Body of pancreas (tissue), 4 donors: Measurements from ENCODE around the gene PSEN1. TPM values are rescaled to one million over a fixed set of nuclear protein-coding genes. Genes with fewer than 3 reads are reported as not detected.
A peak's percentile ranks its signal among the peaks of the same experiment; 100 is the strongest.

Experiments
- ATAC-seq: fragments of 150-250 bp; one replicate; pipeline ENCODE4 v1.9.1; 2016
- DNase-seq, 4 donors: peaks; one replicate each; pipeline ENCODE4 v3.0.0-alpha.2; 2019
- H3K27ac ChIP-seq, 4 donors: fragments of 200-600 bp; sonication (generic); 1 replicate in 3 of 4; 2 replicates in 1 of 4; pipeline versions ENCODE4 v1.5.1 to v1.6.1; 2016 to 2019; ENCODE audit warnings: mild to moderate bottlenecking in 1 of 4, mixed read lengths in 1 of 4, moderate library complexity in 1 of 4
- H3K27me3 ChIP-seq, 2 donors: fragments of 200-600 bp; sonication (generic); one replicate each; pipeline ENCODE4 v1.6.0; 2016; ENCODE audit warnings: mild to moderate bottlenecking in 1 of 2
- H3K36me3 ChIP-seq, 2 donors: fragments of 200-600 bp; sonication (generic); replicated peaks in 1 of 2; 2 replicates each; pipeline ENCODE4 v1.5.1; 2016; ENCODE audit warnings: low read depth in 2 of 2; ENCODE audit not compliant: insufficient read depth in 1 of 2
- H3K4me1 ChIP-seq: fragments of 200-600 bp; sonication (generic); one replicate; pipeline ENCODE4 v1.6.0; 2016
- H3K4me3 ChIP-seq, 2 donors: fragments of 200-600 bp; sonication (generic); 1 replicate in 1 of 2; 2 replicates in 1 of 2; pipeline ENCODE4 v1.5.1; 2016 to 2019
- H3K9me3 ChIP-seq, 3 donors: fragments of 200-600 bp; sonication (generic); 1 replicate in 2 of 3; 2 replicates in 1 of 3; pipeline ENCODE4 v1.5.1; 2016
- POLR2A ChIP-seq, 3 donors: fragments of 450-650 bp; IDR thresholded peaks; one replicate each; pipeline ENCODE4 v1.6.1; 2016; ENCODE audit warnings: antibody characterized with exemption in 3 of 3, mild to moderate bottlenecking in 2 of 3
- WGBS, 2 donors: methylation state at CpG; one replicate each; pipeline ENCODE4 v1.1.5; 2017; 5-methylcytosine and 5-hydroxymethylcytosine counted together
- intact Hi-C: fragments of 100-400 bp; cut with DNase I; formaldehyde crosslinking; loops from one replicate; pipeline ENCODE4 v1.15.1; 2023
- small RNA-seq: library from RNA; depleted of rRNA; stranded (forward); fragments of <200 nt; gene quantifications from one replicate; pipeline ENCODE3, GENCODE V24; 2016
- total RNA-seq, 2 donors: library from RNA; depleted of rRNA; stranded (reverse); fragments of >200 nt; gene quantifications; one replicate each; pipeline ENCODE4 v1.1.0, GENCODE V29; 2016
- TF ChIP-seq, protein P1 (sequence below), 7 experiments: fragments of 450-650 bp in 4 of 7; fragments of 200-600 bp in 3 of 7; sonication (generic) in 3 of 7; IDR thresholded peaks; one replicate each; pipeline ENCODE4 v1.5.1; 2016 to 2019; ENCODE audit warnings: antibody characterized with exemption in 7 of 7

Gene PSEN1
- total RNA-seq, 2 donors from 2014 or later: 14.2 to 21.8 TPM

DNA sequence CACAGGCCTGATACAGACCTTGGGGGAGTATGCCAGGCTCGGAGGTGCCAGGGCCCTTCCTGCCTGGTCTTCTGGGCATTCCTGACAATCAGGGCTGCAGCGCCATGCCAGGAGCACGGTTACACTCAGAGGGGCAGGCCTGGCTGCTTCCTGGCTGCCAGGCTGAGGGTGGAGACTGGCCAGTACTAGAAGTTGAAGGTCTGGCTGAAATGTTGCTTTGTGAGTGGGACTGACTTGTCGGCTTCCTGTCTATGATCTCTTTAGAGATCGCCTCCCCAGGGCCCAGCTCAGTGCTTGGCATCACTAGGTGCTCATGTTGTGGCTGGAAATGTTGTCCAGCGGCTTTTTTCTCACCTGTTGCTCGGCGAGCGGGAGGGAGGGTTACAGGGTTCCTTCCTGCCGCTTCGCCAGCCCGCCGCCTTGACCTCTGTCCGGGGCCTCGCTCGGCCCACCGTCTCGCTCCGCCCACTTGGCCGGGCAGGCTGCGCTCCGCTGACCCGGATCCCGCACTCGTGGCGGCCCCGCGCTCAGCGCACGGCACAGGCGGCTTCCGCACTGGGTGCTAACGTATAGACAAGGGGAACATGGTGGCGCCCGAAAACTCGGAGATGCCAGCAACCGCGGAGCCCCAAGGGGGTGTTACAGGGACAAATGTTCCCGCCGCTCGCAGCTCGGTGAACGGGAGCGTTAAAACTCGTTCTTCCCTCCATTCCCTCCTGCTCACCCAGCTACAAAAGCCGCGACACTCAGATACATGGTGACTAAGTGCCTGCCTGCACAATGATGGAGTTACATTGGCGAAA, 133.6 kb downstream of the PSEN1 start:
- Histone ChIP-seq H3K27me3 (no peaks in the 10 kb centered on the region), H3K9me3 (no peaks in the 10 kb centered on the region), H3K27ac (peak overlapping the region in 2 of 4 donors; percentile 35 to 50), H3K36me3 (peaks cover 0 to 6% of the 10 kb centered on the region in 2 donors), H3K4me3 (peak overlapping the region in 1 of 2 donors; percentile 13), H3K4me1 (peaks cover 15% of the 10 kb centered on the region)
- DNase-seq (peak; percentile 40 to 61 (median 54)), ATAC-seq (peak; percentile 69)
- no peak for TF ChIP-seq POLR2A (IDR thresholded peaks at IDR 0.05)
- TF ChIP-seq, protein P1, sequence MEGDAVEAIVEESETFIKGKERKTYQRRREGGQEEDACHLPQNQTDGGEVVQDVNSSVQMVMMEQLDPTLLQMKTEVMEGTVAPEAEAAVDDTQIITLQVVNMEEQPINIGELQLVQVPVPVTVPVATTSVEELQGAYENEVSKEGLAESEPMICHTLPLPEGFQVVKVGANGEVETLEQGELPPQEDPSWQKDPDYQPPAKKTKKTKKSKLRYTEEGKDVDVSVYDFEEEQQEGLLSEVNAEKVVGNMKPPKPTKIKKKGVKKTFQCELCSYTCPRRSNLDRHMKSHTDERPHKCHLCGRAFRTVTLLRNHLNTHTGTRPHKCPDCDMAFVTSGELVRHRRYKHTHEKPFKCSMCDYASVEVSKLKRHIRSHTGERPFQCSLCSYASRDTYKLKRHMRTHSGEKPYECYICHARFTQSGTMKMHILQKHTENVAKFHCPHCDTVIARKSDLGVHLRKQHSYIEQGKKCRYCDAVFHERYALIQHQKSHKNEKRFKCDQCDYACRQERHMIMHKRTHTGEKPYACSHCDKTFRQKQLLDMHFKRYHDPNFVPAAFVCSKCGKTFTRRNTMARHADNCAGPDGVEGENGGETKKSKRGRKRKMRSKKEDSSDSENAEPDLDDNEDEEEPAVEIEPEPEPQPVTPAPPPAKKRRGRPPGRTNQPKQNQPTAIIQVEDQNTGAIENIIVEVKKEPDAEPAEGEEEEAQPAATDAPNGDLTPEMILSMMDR (IDR thresholded peaks at IDR 0.05): no peak
- intact Hi-C loops: no loop called here
- WGBS, 2 donors: 4 to 11% methylated on average over 16 to 48 of the region's 48 CpGs

DNA sequence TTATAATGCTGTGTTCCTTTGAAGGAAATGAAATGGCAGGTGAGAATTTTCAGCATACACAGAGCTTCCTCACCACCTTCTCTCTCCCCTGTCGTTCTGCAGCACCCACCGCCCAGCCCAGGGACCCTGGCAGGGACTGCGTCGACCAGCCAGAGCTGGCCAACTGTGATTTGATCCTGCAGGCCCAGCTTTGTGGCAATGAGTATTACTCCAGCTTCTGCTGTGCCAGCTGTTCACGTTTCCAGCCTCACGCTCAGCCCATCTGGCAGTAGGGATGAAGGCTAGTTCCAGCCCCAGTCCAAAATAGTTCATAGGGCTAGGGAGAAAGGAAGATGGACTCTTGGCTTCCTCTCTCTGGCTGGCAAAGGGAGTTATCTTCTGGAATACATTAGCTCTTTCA, 136.1 kb downstream of the PSEN1 start:
- Histone ChIP-seq H3K36me3 (peaks cover 0 to 19% of the 10 kb centered on the region in 2 donors), H3K4me3 (no peak overlapping the region), H3K4me1 (peaks cover 15% of the 10 kb centered on the region), H3K9me3 (no peaks in the 10 kb centered on the region), H3K27me3 (no peaks in the 10 kb centered on the region), H3K27ac (no peak overlapping the region)
- intact Hi-C loops: no loop called here
- DNase-seq (no peak), ATAC-seq (no peak)
- TF ChIP-seq, protein P1 (IDR thresholded peaks at IDR 0.05): no peak
- no peak for TF ChIP-seq POLR2A (IDR thresholded peaks at IDR 0.05)
- 74 to 89% methylated on average over 6 of the region's 6 CpGs for WGBS, 2 donors

Small RNA genes within 50 kb of the gene (small RNA-seq; reads per million reads assigned to genes)
- gene AC004858.1: not detected
- gene RNU6-419P: not detected

Other genes with a start within 250 kb of the PSEN1 start
- gene DPF3, start 242.4 kb upstream of the PSEN1 start, total RNA-seq: 1 to 10 TPM in 1 of 2 donors, under 1 TPM in 1; 0.78 to 4.0 TPM
- gene DCAF4, start 210.0 kb upstream of the PSEN1 start, total RNA-seq: 10 to 100 TPM; 10.4 to 39.2 TPM
- gene ZFYVE1, start 109.4 kb upstream of the PSEN1 start, total RNA-seq: 10 to 100 TPM in 1 of 2 donors, 1 to 10 TPM in 1; 6.5 to 16.8 TPM
- 10 to 100 TPM; 52.7 to 75.8 TPM for gene RBM25, start 78.0 kb upstream of the PSEN1 start, total RNA-seq
- gene PAPLN, start 101.0 kb downstream of the PSEN1 start, total RNA-seq: 10 to 100 TPM in 1 of 2 donors, 1 to 10 TPM in 1; 9.6 to 13.5 TPM